Myocyte (in vitro differentiated cells): ENCODE measurements around the gene ZNRF3. TPM values are rescaled to one million over a fixed set of nuclear protein-coding genes. Genes with fewer than 3 reads are reported as not detected.
"Not testable (repeated sequence)": the region's sequence is repeated elsewhere in the genome, so short reads cannot be mapped to it uniquely, and the experiment has no call there.

Experiments used
- DNase-seq: peaks from one replicate; pipeline ENCODE4 v3.0.0-alpha.2; 2012; ENCODE audit warnings: low read depth
- total RNA-seq: library from RNA; depleted of rRNA; stranded (reverse); fragments of >200 nt; gene quantifications from 2 replicates; pipeline ENCODE4 v1.2.3, GENCODE V29; 2014

ZNRF3 gene
- total RNA-seq, 1 donor from 2014 or later = 13.9 TPM

DNA sequence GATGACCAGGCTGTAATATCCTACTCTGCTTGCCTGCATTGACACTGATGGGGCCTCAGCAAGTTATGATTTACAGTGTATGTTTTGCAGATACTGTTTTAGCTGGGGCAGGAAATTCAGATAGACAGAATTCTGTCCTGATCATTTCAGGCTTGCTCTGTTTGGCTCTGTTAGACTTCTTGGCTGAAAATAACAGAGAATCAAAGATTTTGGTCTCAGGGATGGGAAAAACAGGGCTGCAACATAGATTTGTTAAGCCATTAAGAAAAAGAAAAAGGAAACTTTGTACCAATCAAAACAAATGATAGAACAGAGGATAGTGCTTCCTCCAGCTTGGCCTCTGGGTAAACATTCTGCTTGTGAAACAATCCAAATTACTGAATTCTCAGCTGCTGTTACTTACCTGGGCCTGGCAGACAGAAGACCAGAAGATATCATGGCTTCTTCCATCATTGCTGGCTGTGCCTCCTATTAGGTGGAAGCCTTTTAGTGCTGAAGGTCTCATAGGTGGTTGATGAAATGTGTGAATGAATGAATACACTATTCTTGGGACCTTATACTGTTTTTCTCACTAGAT, 22.0 kb downstream of the ZNRF3 start:
- DNase-seq = no peak

GRCh38 chr22:28906312-28906711, 22.9 kb downstream of the ZNRF3 start:
- DNase-seq = no peak

GRCh38 chr22:28907311-28908008, 24.1 kb downstream of the ZNRF3 start:
- DNase-seq = peak; percentile 57

DNA sequence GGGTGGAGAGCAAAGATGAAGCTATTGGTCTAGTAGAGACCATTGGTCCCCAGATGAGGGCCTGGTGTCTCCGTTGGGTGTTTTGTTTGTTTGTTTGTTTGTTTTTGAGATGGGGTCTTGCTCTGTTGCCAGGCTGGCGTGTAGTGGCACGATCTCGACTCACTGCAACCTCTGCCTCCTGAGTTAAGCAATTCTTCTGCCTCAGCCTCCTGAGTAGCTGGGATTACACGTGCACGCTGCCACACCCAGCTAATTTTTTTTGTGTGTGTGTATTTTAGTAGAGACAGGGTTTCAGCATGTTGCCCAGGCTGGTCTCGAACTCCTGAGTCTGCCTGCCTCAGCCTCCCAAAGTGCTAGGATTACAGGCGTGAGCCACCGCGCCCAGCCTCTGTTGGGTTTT, 25.4 kb downstream of the ZNRF3 start:
- not testable (repeated sequence) for DNase-seq

DNA sequence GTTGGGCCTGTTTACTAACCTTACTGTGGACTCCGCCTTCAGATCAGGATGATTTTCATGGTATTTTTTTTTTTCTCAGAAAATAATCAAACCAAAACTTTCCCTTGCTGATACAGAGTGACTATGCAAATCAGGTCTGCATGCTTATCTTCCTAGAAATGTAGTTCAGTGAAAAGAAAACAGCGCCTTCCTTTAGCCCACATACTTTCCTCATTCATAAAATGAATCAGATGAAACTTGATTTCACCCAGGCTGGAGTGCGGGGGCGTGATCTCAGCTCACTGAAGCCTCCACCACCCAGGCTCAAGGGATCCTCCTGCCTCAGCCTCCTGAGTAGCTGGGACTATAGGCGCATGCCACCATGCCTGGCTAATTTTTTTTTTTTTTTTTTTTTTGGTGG, 26.0 kb downstream of the ZNRF3 start:
- DNase-seq = no peak

- no peak for DNase-seq
Observed at GRCh38 chr22:28910569-28911303, 27.4 kb downstream of the ZNRF3 start.

- no peak for DNase-seq
Observed at GRCh38 chr22:28911304-28911690, 27.9 kb downstream of the ZNRF3 start.

GRCh38 chr22:28911777-28912669, 28.7 kb downstream of the ZNRF3 start:
- DNase-seq = peak; percentile 35

DNA sequence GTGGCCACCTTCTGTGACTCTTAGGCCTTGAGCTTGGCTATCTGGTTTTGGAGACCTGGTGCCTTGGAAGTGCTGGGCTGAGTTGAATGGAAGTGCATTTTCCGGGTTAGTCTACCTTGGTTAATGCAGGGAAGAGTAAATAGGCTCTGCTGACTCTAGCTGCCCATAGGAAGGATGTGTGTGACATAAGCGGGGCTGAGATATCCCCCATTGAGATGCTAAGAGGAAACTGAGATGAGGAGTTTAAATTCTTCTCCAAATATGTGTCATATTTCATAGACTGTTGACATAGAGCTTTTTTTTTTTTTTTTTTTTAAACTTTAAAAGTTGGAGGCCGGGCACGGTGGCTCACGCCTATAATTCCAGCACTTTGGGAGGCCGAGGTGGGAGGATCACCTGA, 30.8 kb downstream of the ZNRF3 start:
- no peak for DNase-seq

GRCh38 chr22:28915969-28916368, 32.6 kb downstream of the ZNRF3 start:
- no peak for DNase-seq

- DNase-seq = peak; percentile 89
Observed at GRCh38 chr22:28917747-28918549, 34.6 kb downstream of the ZNRF3 start.

GRCh38 chr22:28918550-28919271, 35.3 kb downstream of the ZNRF3 start:
- DNase-seq = peak; percentile 64

DNA sequence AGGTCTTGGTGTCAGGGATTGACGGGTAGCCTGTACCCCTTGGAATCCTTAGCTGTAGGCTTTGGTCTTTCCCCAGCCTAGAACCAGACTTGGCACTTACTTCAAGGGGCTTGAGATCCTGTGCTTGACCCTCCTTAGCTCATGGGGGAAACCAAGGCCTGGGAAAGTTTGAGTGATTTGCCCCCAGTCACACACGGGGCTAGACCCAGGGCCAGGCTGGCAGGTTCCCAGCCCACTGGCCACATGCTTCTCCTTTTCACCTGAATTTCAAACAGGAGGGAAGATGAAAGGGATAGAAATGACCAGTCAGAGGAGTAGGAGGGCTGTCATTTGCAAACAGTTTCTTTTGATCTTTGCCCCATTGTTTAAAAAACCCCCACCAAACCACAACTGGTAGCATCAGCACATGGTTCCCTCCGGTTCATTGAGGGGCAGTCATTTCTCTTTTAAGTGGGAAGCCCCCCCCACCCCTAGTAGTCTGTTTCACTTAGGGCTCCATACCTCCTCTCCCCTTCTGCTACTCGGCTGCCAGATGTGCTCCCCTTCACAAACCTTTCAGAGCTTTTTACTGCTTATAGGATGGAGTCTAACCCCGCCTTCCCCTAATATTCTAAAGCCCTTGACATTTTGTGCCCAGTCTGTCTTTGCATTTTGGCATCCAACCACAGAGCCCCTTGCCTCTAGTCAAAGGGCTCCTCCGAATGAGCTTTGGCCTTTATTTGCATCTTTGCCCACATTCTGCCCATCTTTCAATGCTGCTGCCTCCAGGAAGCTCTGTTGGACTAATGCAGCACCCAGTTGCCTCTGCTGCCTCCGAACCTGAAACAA, 37.6 kb downstream of the ZNRF3 start:
- DNase-seq = no peak

GRCh38 chr22:28921585-28921879, 38.2 kb downstream of the ZNRF3 start:
- no peak for DNase-seq

- no peak for DNase-seq
Observed at GRCh38 chr22:28922540-28923244, 39.3 kb downstream of the ZNRF3 start.

DNA sequence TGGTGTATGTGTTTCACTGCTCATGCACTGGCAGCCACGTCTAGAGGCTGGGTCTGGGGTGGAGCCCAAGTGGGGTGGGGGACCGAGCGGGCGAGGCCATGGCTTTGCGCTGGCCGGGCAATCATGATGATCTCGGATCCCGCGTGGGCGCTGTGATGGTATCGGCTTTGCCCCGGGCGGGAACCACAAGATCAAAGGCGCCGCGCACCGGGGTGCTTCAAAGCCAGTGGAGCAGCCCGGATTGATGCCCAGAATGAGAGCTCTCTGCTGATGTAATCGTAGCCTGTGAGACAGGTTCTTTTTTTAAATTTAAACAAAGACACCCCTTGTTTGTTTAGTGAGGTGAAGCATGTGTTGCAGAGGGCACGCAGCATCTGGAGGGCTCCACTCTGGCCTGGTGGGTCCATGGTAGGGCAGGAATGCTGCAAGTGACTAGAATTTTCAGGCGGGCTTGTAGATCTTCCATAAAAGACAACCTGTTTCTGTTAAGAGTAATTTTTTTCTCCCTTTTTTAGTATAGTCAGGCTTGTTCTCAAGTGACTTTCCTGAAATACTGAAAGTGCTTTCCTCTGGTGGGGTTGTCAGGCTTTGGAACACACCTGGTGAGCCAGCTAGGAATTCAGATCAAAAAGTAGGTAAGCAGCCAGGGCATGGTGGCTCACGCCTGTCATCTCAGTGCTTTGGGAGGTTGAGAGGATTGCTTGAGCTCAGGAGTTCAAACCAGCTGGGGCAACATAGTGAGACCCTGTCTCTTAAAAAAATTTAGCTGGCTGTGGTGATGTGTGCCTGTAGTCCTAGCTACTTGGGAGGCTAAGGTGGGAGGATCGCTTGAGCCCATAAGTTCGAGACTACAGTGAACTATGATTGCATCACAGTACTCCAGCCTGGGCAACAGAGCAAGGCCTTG, 40.7 kb downstream of the ZNRF3 start:
- no peak for DNase-seq

GRCh38 chr22:28925916-28926315, 42.5 kb downstream of the ZNRF3 start:
- no peak for DNase-seq

GRCh38 chr22:28927630-28928029, 44.3 kb downstream of the ZNRF3 start:
- DNase-seq = no peak
